HepG2 (cell line): Measurements from ENCODE around the gene LTA. TPM values are rescaled to one million over a fixed set of nuclear protein-coding genes. Genes with fewer than 3 reads are reported as not detected.

Experiments used
- CENPT ChIP-seq: sonication (generic); formaldehyde crosslinking; IDR thresholded peaks from 2 replicates; pipeline ENCODE4 v1.8.0; 2022; ENCODE audit warnings: low read depth, mild to moderate bottlenecking, moderate library complexity, missing genetic modification reagents
- HMGXB3 ChIP-seq: sonication (generic); formaldehyde crosslinking; IDR thresholded peaks from 2 replicates; pipeline ENCODE4 v1.4.0; 2020; ENCODE audit warnings: missing genetic modification reagents, borderline replicate concordance
- KDM3A ChIP-seq: IDR thresholded peaks from 2 replicates; pipeline ENCODE4 v1.6.1; 2018; ENCODE audit warnings: low read depth, missing compliant biosample characterization
- SIX1 ChIP-seq: sonication (generic); formaldehyde crosslinking; IDR thresholded peaks from 2 replicates; pipeline ENCODE4 v1.4.0; 2020; ENCODE audit warnings: missing genetic modification reagents, borderline replicate concordance
- SRY ChIP-seq: sonication (generic); formaldehyde crosslinking; IDR thresholded peaks from 2 replicates; pipeline ENCODE4 v1.8.0; 2022; ENCODE audit warnings: mild to moderate bottlenecking, missing genetic modification reagents
- TAF1 ChIP-seq: sonication (generic); formaldehyde crosslinking; IDR thresholded peaks from 2 replicates; pipeline ENCODE4 v1.4.0; 2020; ENCODE audit warnings: missing genetic modification reagents
- TBL1XR1 ChIP-seq: fragments of 150-350 bp; IDR thresholded peaks from 2 replicates; pipeline ENCODE4 v1.6.1; 2014; ENCODE audit warnings: borderline replicate concordance, low read length; ENCODE audit not compliant: partially characterized antibody
- ZNF20 ChIP-seq: sonication (generic); formaldehyde crosslinking; IDR thresholded peaks from 2 replicates; pipeline ENCODE4 v1.4.0; 2020; ENCODE audit warnings: mild to moderate bottlenecking, moderate library complexity, missing genetic modification reagents
- ZNF207 ChIP-seq: fragments of 450-650 bp; IDR thresholded peaks from 2 replicates; pipeline ENCODE4 v1.6.1; 2016; ENCODE audit warnings: antibody characterized with exemption, borderline replicate concordance
- ZNF687 ChIP-seq: sonication (generic); formaldehyde crosslinking; IDR thresholded peaks from 2 replicates; pipeline ENCODE4 v1.5.1; 2020; ENCODE audit warnings: mild to moderate bottlenecking, missing genetic modification reagents, moderate library complexity
- ZNF747 ChIP-seq: sonication (generic); formaldehyde crosslinking; IDR thresholded peaks from 2 replicates; pipeline ENCODE4 v1.8.1; 2023; ENCODE audit warnings: missing genetic modification reagents, mild to moderate bottlenecking, borderline replicate concordance
- polyA plus RNA-seq, 8 experiments: library from polyadenylated mRNA; depleted of rRNA in 3 of 8; stranded (reverse) in 7 of 8; unstranded in 1 of 8; fragments of >200 nt; fragmentation: Illumina TruSeq in 4 of 8; extraction: Trizol in 4 of 8; gene quantifications; 2 replicates each; pipeline versions ENCODE4 v1.2.1 to v1.2.3, GENCODE V29; 2011 to 2016; ENCODE audit warnings: low read depth in 4 of 8, missing spikeins in 1 of 8, mixed read lengths in 1 of 8; ENCODE audit not compliant: insufficient read depth in 1 of 8
- total RNA-seq, 5 experiments: library from RNA; depleted of rRNA; stranded (reverse); fragments of >200 nt; fragmentation: Illumina TruSeq; extraction: Trizol; gene quantifications; 2 replicates each; pipeline ENCODE4 v1.2.3, GENCODE V29; 2016; ENCODE audit warnings: low read depth in 1 of 5
- TF ChIP-seq, protein P1 (sequence below): sonication (generic); formaldehyde crosslinking; IDR thresholded peaks from 2 replicates; pipeline ENCODE4 v1.5.1; 2020; ENCODE audit warnings: mild to moderate bottlenecking, missing genetic modification reagents, moderate library complexity
- TF ChIP-seq, protein P2 (sequence below): sonication (generic); formaldehyde crosslinking; IDR thresholded peaks from 2 replicates; pipeline ENCODE4 v1.8.1; 2023; ENCODE audit warnings: missing genetic modification reagents, mild to moderate bottlenecking, borderline replicate concordance
- TF ChIP-seq, protein P3 (sequence below): sonication (generic); formaldehyde crosslinking; IDR thresholded peaks from 2 replicates; pipeline ENCODE4 v1.4.0; 2020; ENCODE audit warnings: mild to moderate bottlenecking, missing genetic modification reagents

The LTA gene
- total and polyA plus RNA-seq, 2 of the 13 experiments (the other 11 are each of a cell fraction or from before 2014, with no cell fraction given) = 0.09 TPM; not detected in 1

DNA sequence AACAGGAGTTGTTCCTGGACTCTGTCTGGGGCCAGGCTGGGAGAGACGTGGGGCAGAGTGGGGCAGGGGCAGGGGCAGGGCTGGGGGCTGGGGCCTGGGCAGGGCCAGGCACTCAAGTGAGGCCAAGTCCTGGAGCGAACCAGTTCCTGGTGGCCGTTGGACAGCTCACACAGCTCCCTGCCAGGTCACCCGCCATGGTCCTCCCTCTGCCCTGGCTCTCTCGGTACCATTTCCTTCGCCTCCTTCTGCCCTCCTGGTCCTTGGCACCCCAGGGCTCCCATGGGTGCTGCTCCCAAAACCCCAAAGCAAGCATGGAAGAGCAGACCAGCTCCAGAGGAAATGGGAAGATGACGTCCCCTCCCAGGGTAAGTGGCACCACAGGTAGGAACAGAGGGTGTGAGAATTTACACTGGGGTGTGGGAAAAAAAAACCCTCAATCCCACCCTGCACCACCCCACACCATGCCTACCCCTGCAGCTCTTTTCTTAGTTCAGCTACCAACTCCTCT, 43.2 kb upstream of the LTA start, which contains the start of gene MCCD1 (continued):
- TF ChIP-seq, protein P1, sequence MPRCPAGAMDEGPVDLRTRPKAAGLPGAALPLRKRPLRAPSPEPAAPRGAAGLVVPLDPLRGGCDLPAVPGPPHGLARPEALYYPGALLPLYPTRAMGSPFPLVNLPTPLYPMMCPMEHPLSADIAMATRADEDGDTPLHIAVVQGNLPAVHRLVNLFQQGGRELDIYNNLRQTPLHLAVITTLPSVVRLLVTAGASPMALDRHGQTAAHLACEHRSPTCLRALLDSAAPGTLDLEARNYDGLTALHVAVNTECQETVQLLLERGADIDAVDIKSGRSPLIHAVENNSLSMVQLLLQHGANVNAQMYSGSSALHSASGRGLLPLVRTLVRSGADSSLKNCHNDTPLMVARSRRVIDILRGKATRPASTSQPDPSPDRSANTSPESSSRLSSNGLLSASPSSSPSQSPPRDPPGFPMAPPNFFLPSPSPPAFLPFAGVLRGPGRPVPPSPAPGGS (CRISPR knock-in tag) = no peak
- TF ChIP-seq, protein P2, sequence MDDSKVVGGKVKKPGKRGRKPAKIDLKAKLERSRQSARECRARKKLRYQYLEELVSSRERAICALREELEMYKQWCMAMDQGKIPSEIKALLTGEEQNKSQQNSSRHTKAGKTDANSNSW (CRISPR knock-in tag) = no peak
- no peak for TF ChIP-seq ZNF20
- no peak for TF ChIP-seq ZNF747 (CRISPR knock-in tag)
- no peak for TF ChIP-seq KDM3A (CRISPR knock-in tag)
- TF ChIP-seq TAF1 (CRISPR knock-in tag) = 0 out of 2 replicates have a peak, but pooled peaks have one; percentile 21
- no peak for TF ChIP-seq CENPT (CRISPR knock-in tag)
- TF ChIP-seq SRY = 0 out of 2 replicates have a peak, but pooled peaks have one; percentile 3
- TF ChIP-seq, protein P3, sequence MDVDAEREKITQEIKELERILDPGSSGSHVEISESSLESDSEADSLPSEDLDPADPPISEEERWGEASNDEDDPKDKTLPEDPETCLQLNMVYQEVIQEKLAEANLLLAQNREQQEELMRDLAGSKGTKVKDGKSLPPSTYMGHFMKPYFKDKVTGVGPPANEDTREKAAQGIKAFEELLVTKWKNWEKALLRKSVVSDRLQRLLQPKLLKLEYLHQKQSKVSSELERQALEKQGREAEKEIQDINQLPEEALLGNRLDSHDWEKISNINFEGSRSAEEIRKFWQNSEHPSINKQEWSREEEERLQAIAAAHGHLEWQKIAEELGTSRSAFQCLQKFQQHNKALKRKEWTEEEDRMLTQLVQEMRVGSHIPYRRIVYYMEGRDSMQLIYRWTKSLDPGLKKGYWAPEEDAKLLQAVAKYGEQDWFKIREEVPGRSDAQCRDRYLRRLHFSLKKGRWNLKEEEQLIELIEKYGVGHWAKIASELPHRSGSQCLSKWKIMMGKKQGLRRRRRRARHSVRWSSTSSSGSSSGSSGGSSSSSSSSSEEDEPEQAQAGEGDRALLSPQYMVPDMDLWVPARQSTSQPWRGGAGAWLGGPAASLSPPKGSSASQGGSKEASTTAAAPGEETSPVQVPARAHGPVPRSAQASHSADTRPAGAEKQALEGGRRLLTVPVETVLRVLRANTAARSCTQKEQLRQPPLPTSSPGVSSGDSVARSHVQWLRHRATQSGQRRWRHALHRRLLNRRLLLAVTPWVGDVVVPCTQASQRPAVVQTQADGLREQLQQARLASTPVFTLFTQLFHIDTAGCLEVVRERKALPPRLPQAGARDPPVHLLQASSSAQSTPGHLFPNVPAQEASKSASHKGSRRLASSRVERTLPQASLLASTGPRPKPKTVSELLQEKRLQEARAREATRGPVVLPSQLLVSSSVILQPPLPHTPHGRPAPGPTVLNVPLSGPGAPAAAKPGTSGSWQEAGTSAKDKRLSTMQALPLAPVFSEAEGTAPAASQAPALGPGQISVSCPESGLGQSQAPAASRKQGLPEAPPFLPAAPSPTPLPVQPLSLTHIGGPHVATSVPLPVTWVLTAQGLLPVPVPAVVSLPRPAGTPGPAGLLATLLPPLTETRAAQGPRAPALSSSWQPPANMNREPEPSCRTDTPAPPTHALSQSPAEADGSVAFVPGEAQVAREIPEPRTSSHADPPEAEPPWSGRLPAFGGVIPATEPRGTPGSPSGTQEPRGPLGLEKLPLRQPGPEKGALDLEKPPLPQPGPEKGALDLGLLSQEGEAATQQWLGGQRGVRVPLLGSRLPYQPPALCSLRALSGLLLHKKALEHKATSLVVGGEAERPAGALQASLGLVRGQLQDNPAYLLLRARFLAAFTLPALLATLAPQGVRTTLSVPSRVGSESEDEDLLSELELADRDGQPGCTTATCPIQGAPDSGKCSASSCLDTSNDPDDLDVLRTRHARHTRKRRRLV (CRISPR knock-in tag) = no peak
- TF ChIP-seq TBL1XR1 = no peak
- no peak for TF ChIP-seq SIX1 (CRISPR knock-in tag)
- TF ChIP-seq ZNF207 = no peak
- TF ChIP-seq ZNF687 = 0 out of 2 replicates have a peak, but pooled peaks have one; percentile 12
- TF ChIP-seq HMGXB3 = no peak
